ENCODE results near the gene NCK1. TPM values are rescaled to one million over a fixed set of nuclear protein-coding genes. Genes with fewer than 3 reads are reported as not detected.
A peak's percentile ranks its signal among the peaks of the same experiment; 100 is the strongest.
"Not testable (repeated sequence)": the region's sequence is repeated elsewhere in the genome, so short reads cannot be mapped to it uniquely, and the experiment has no call there.

Gene NCK1
- total and polyA plus RNA-seq, 9 of the 15 experiments (the other 6 are each of a cell fraction or from before 2014, with no cell fraction given), result 17.3 to 30.5 (median 25.0) TPM

GRCh38 chr3:136900694-136901093 is 38.7 kb downstream of the NCK1 start:
- ATAC-seq, result peak; percentile 29; the same call in 1 of the 3 replicates
- H2AFZ ChIP-seq (ENCODE audit: low read depth, low read length); H3K9me1 ChIP-seq (ENCODE audit: control insufficient read depth, insufficient read depth, low read length); H3K4me3 ChIP-seq; H3K9ac ChIP-seq (ENCODE audit: insufficient read depth in 1 of 2, low read depth in 2 of 2, low read length in 2 of 2); intact Hi-C loops (cut with micrococcal nuclease); H3K9me3 ChIP-seq (replicated peaks; ENCODE audit: control insufficient read depth, insufficient read depth, low read depth, low read length); CTCF ChIA-PET (ENCODE audit: low intra/inter-chr PET ratio); in situ Hi-C loops (cut with MboI); DNase-seq (ENCODE audit: extremely low read depth in 1 of 4, low spot score in 3 of 4); BruUV-seq (replicated peaks); POLR2A ChIA-PET; H3K27ac ChIP-seq (ENCODE audit: extremely low read depth, low read depth, low read length); H3K4me2 ChIP-seq (ENCODE audit: insufficient read depth, low read length); H3K36me3 ChIP-seq (ENCODE audit: control insufficient read depth, insufficient read depth, low read length); H3K27me3 ChIP-seq (ENCODE audit: control insufficient read depth in 2 of 2, insufficient read depth in 2 of 2, low read length in 2 of 2): not testable (repeated sequence)
- WGBS (ENCODE audit: insufficient coverage, low coverage, missing lambda C conversion rate), result 0% methylated on average over 1 of the region's 1 CpG
- peaks cover 16% of the 10 kb centered on the region; the same call in 1 of the 2 replicates for H4K20me1 ChIP-seq (replicated peaks; ENCODE audit: control insufficient read depth, insufficient read depth, low read length)
- peak; percentile 55 for FAIRE-seq
- peaks cover 2 to 32% of the 10 kb centered on the region in 2 experiments; a peak in 4 of 5 replicates for H3K4me1 ChIP-seq (replicated peaks in 1 of 2; ENCODE audit: control insufficient read depth in 2 of 2, insufficient read depth in 2 of 2, low read length in 2 of 2)
- peak; percentile 82 for TF ChIP-seq SPI1 (IDR thresholded peaks at IDR 0.05; ENCODE audit: borderline replicate concordance, low read depth, low read length)
- peaks cover 78% of the 10 kb centered on the region for H3K79me2 ChIP-seq (ENCODE audit: control insufficient read depth, insufficient read depth, low read length)

GRCh38 chr3:136901391-136901790 is 39.4 kb downstream of the NCK1 start:
- no peak overlapping the region for H3K4me2 ChIP-seq (ENCODE audit: insufficient read depth, low read length)
- BruUV-seq (replicated peaks), result no TSS peak
- DNase-seq (ENCODE audit: extremely low read depth in 1 of 4, low spot score in 3 of 4) (no peak), ATAC-seq (no peak), FAIRE-seq (no peak)
- no peak overlapping the region; the same call in 2 of the 3 replicates for H3K27ac ChIP-seq (ENCODE audit: extremely low read depth, low read depth, low read length)
- in situ Hi-C loops (cut with MboI) (no loop called here), intact Hi-C loops (cut with micrococcal nuclease) (no loop called here)
- peaks cover 3 to 32% of the 10 kb centered on the region in 2 experiments; a peak in 4 of 5 replicates for H3K4me1 ChIP-seq (replicated peaks in 1 of 2; ENCODE audit: control insufficient read depth in 2 of 2, insufficient read depth in 2 of 2, low read length in 2 of 2)
- H3K79me2 ChIP-seq (ENCODE audit: control insufficient read depth, insufficient read depth, low read length), result peaks cover 78% of the 10 kb centered on the region
- no peak for TF ChIP-seq HEY1 (CRISPR knock-in tag; IDR thresholded peaks at IDR 0.05; ENCODE audit: borderline replicate concordance)
- TF ChIP-seq ZNF586 (CRISPR knock-in tag; conservative IDR thresholded peaks at IDR 0.05), result no peak
- no peak overlapping the region for H2AFZ ChIP-seq (ENCODE audit: low read depth, low read length)
- ChIA-PET CTCF (ENCODE audit: low intra/inter-chr PET ratio) (no interaction called here), POLR2A (no interaction called here)
- H3K36me3 ChIP-seq (ENCODE audit: control insufficient read depth, insufficient read depth, low read length), result no peaks in the 10 kb centered on the region
- no peaks in the 10 kb centered on the region for H3K9me1 ChIP-seq (ENCODE audit: control insufficient read depth, insufficient read depth, low read length)
- no peaks in the 10 kb centered on the region for H3K9me3 ChIP-seq (replicated peaks; ENCODE audit: control insufficient read depth, insufficient read depth, low read depth, low read length)
- peaks cover 17% of the 10 kb centered on the region for H4K20me1 ChIP-seq (replicated peaks; ENCODE audit: control insufficient read depth, insufficient read depth, low read length)
- no peak overlapping the region for H3K9ac ChIP-seq (ENCODE audit: insufficient read depth in 1 of 2, low read depth in 2 of 2, low read length in 2 of 2)
- H3K27me3 ChIP-seq (ENCODE audit: control insufficient read depth in 2 of 2, insufficient read depth in 2 of 2, low read length in 2 of 2), result no peaks in the 10 kb centered on the region
- H3K4me3 ChIP-seq, result no peak overlapping the region
- WGBS (ENCODE audit: insufficient coverage, low coverage, missing lambda C conversion rate), result 72% methylated on average over 3 of the region's 3 CpGs
